Stimulated activated naive CD8-positive, alpha-beta T cell treated with anti-CD3 and anti-CD28 coated beads, Interleukin-15, amount 100 ng/mL, for 72 hours (primary cell): Measurements from ENCODE around the gene MACROD2.

Experiments used
- ATAC-seq: fragments of 150-1000 bp; cut with Tn5 transposase; 2 replicates; pipeline ENCODE4 v1.10.0; 2021; ENCODE audit warnings: mild to moderate bottlenecking, moderate library complexity
- DNase-seq, 2 donors: peaks; one replicate each; pipeline ENCODE4 v3.0.0; 2021 to 2022
- H3K27ac Mint-ChIP-seq, 2 donors: one replicate each; pipeline ENCODE4 v1.8.0; 2022; ENCODE audit warnings: mild to moderate bottlenecking in 2 of 2, mixed read lengths in 2 of 2, moderate library complexity in 2 of 2
- H3K27me3 Mint-ChIP-seq: one replicate; pipeline ENCODE4 v1.8.0; 2022; ENCODE audit warnings: mixed read lengths
- H3K4me1 Mint-ChIP-seq: one replicate; pipeline ENCODE4 v1.8.0; 2022; ENCODE audit warnings: mild to moderate bottlenecking, mixed read lengths
- H3K4me3 Mint-ChIP-seq, 2 donors: one replicate each; pipeline ENCODE4 v1.8.0; 2022; ENCODE audit warnings: mild to moderate bottlenecking in 2 of 2, mixed read lengths in 2 of 2, moderate library complexity in 1 of 2
- H3K9me3 Mint-ChIP-seq, 2 donors: one replicate each; pipeline ENCODE4 v1.8.0; 2022; ENCODE audit warnings: mixed read lengths in 2 of 2

Gene MACROD2

DNA sequence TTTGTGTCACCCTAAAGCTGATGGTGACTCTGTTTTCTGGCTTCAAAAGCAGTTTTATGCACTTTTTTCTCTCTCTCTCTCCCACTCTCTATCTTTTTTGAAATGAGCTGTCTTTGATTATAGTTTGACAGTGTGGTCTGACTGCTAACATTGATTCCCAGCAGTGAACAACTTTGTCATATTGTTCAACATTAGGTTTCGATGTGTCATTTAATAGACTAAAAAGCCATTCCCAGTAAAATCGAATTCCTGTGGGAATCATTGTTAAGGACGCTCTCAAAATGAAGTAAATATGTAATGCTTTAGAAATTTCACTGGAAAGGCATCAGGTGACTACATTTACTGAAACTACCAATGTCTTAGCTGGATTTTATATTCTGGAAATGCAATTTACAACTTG lies 412.0 kb downstream of the MACROD2 start:
- H3K4me1 Mint-ChIP-seq = no peaks in the 10 kb centered on the region
- H3K27ac Mint-ChIP-seq = no peak overlapping the region
- no peak for ATAC-seq
- no peaks in the 10 kb centered on the region for H3K27me3 Mint-ChIP-seq
- peaks cover 5 to 6% of the 10 kb centered on the region in 2 donors for H3K9me3 Mint-ChIP-seq
- no peak for DNase-seq
- H3K4me3 Mint-ChIP-seq = no peak overlapping the region

DNA sequence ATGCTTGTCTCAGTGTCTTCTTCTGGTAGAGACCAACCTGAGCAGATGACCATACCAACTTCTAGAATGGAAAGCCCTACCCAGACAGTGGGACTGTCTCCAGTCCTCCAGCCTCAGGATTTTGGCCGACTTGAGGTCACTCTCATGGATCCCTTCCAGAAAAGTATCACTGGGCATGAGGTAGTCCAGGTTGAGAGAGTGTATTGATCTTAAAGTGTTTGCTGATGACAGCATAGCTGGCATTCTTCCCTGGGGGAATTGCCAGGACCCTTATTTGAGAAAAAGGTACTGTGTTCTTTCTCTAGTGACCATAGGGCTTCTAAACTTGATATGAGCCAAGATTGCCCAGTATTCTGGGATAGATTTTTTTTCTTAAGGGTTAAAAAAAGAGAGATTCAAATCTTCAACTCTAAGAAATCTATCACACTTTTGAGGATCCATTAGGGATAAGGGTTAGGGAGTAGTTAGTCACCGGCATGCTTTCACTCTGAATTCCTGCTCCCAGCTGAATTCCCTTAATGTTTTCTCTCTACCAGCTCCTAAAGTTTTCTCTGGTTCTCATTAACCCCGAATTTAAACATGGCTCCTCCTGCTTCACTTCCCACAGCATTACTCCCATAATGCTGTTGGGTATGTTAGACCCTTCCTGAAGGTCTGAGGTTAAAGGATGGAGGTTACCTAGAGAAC lies 415.7 kb downstream of the MACROD2 start:
- DNase-seq = no peak
- no peaks in the 10 kb centered on the region for H3K4me1 Mint-ChIP-seq
- no peak overlapping the region for H3K27ac Mint-ChIP-seq
- no peak for ATAC-seq
- no peaks in the 10 kb centered on the region for H3K27me3 Mint-ChIP-seq
- H3K4me3 Mint-ChIP-seq = no peak overlapping the region
- H3K9me3 Mint-ChIP-seq = peaks cover 6 to 10% of the 10 kb centered on the region in 2 donors

- H3K27me3 Mint-ChIP-seq = no peaks in the 10 kb centered on the region
- H3K4me1 Mint-ChIP-seq = no peaks in the 10 kb centered on the region
- H3K9me3 Mint-ChIP-seq = peaks cover 4 to 8% of the 10 kb centered on the region in 2 donors
- DNase-seq (no peak), ATAC-seq (no peak)
- H3K4me3 Mint-ChIP-seq = no peak overlapping the region
- no peak overlapping the region for H3K27ac Mint-ChIP-seq
These were observed 416.9 kb downstream of the MACROD2 start for GRCh38 chr20:14412065-14412681.

- DNase-seq (no peak), ATAC-seq (no peak)
- no peak overlapping the region for H3K27ac Mint-ChIP-seq
- peaks cover 0 to 4% of the 10 kb centered on the region in 2 donors for H3K9me3 Mint-ChIP-seq
- H3K4me3 Mint-ChIP-seq = no peak overlapping the region
- no peaks in the 10 kb centered on the region for H3K4me1 Mint-ChIP-seq
- H3K27me3 Mint-ChIP-seq = no peaks in the 10 kb centered on the region
These were observed 418.5 kb downstream of the MACROD2 start for GRCh38 chr20:14413835-14414234.

DNA sequence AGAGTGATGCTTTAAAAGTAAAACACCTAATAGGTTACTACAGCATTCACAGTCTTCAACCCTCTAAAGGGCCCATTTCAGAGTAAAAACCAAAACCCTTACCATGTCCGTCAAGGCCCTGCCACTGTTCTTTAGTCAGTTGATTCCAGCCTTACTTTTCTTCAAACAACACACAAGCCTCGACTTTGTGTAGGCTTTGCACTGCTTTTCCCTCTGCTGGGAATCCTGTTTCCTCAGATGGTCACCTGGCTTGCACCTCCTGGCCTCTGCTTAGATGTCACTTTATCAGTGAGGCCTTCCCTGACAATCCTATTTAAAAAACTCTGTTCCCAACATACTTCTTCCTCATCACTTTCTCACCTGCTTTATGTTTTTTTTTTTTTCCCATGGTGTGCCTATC lies 419.2 kb downstream of the MACROD2 start:
- no peak overlapping the region for H3K27ac Mint-ChIP-seq
- H3K9me3 Mint-ChIP-seq = peaks cover 0 to 4% of the 10 kb centered on the region in 2 donors
- H3K4me1 Mint-ChIP-seq = no peaks in the 10 kb centered on the region
- ATAC-seq = no peak
- no peaks in the 10 kb centered on the region for H3K27me3 Mint-ChIP-seq
- no peak for DNase-seq
- H3K4me3 Mint-ChIP-seq = no peak overlapping the region

- ATAC-seq (no peak), DNase-seq (no peak)
- no peak overlapping the region for H3K27ac Mint-ChIP-seq
- no peaks in the 10 kb centered on the region for H3K4me1 Mint-ChIP-seq
- peaks cover 0 to 4% of the 10 kb centered on the region in 2 donors for H3K9me3 Mint-ChIP-seq
- no peaks in the 10 kb centered on the region for H3K27me3 Mint-ChIP-seq
- no peak overlapping the region for H3K4me3 Mint-ChIP-seq
These were observed 420.2 kb downstream of the MACROD2 start for GRCh38 chr20:14415467-14415866.

- H3K4me3 Mint-ChIP-seq = no peak overlapping the region
- no peaks in the 10 kb centered on the region for H3K27me3 Mint-ChIP-seq
- H3K27ac Mint-ChIP-seq = no peak overlapping the region
- DNase-seq = no peak
- H3K4me1 Mint-ChIP-seq = no peaks in the 10 kb centered on the region
- no peak for ATAC-seq
- peaks cover 0 to 4% of the 10 kb centered on the region in 2 donors for H3K9me3 Mint-ChIP-seq
These were observed 423.1 kb downstream of the MACROD2 start for GRCh38 chr20:14418376-14418775.

DNA sequence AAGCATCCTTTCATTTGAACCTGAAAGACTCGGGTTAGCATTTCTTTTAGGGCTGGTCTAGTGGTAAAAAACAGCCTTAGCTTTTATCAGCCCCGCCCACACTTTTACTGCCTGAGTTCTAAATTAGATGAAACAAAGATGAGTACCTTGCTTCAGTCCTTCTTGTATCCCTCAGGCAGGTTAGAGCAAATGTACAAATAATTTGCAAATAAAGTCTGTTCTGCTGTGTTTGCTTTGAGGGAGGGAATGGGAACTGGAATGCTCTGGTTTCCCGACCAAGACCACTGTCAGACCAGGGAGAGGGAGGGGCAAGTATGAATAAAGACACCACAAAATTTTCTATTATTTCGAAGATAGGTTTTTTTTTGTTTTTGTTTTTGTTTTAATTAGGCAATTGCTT lies 427.6 kb downstream of the MACROD2 start:
- Mint-ChIP-seq H3K27ac (no peak overlapping the region), H3K9me3 (no peaks in the 10 kb centered on the region), H3K4me1 (no peaks in the 10 kb centered on the region), H3K27me3 (no peaks in the 10 kb centered on the region), H3K4me3 (no peak overlapping the region)
- DNase-seq (no peak), ATAC-seq (no peak)

- DNase-seq = no peak
- H3K9me3 Mint-ChIP-seq = peaks cover 0 to 16% of the 10 kb centered on the region in 2 donors
- H3K4me1 Mint-ChIP-seq = no peaks in the 10 kb centered on the region
- H3K4me3 Mint-ChIP-seq = no peak overlapping the region
- no peak for ATAC-seq
- H3K27ac Mint-ChIP-seq = no peak overlapping the region
- no peaks in the 10 kb centered on the region for H3K27me3 Mint-ChIP-seq
These were observed 436.3 kb downstream of the MACROD2 start for GRCh38 chr20:14431568-14431967.

DNA sequence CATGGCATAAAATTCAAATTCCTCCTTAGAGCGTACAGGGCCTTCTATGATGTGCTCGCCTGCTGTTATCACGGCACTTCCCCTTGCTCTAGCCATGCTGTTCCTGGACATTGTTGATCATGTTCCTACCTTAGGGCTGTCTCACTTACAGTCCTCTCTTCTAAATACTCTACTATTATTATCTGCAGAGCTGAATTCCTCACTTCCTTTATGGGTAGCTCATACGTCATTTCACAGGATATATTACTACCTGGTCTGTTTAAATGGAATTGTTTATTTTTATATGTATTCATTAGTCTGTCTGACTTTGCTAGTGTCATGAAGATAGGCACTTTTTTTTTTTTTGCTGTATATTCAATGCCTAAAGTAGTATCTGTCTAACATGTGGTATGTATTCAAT lies 436.8 kb downstream of the MACROD2 start:
- Mint-ChIP-seq H3K9me3 (peaks cover 0 to 16% of the 10 kb centered on the region in 2 donors), H3K27me3 (no peaks in the 10 kb centered on the region)
- no peak for DNase-seq

DNA sequence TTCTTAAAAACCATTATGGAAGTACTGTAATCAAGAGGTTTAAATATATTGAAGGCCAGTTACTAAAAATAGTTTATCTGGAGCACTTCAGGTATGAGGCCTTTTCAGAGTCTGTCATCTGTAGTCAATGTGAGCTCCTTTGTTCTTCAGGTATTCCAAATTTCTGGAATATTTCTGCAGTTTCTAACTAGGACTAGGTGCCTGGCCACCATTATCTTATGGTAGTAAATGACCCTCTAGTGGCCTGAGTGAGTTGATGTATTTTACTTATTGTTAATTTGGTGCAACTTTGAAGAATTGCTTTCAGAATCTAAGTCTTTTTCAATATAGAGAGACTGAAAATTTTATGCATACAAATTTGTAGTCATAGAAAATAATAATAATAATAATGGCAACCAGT lies 437.3 kb downstream of the MACROD2 start:
- no peak overlapping the region for H3K4me3 Mint-ChIP-seq
- H3K27me3 Mint-ChIP-seq = no peaks in the 10 kb centered on the region
- H3K9me3 Mint-ChIP-seq = peaks cover 0 to 16% of the 10 kb centered on the region in 2 donors
- no peak for DNase-seq
- no peak for ATAC-seq
- no peaks in the 10 kb centered on the region for H3K4me1 Mint-ChIP-seq
- H3K27ac Mint-ChIP-seq = no peak overlapping the region

More for the DNA sequence above, 436.8 kb downstream of the MACROD2 start:
- ATAC-seq = no peak
- H3K4me1 Mint-ChIP-seq = no peaks in the 10 kb centered on the region
- H3K4me3 Mint-ChIP-seq = no peak overlapping the region
- H3K27ac Mint-ChIP-seq = no peak overlapping the region

DNA sequence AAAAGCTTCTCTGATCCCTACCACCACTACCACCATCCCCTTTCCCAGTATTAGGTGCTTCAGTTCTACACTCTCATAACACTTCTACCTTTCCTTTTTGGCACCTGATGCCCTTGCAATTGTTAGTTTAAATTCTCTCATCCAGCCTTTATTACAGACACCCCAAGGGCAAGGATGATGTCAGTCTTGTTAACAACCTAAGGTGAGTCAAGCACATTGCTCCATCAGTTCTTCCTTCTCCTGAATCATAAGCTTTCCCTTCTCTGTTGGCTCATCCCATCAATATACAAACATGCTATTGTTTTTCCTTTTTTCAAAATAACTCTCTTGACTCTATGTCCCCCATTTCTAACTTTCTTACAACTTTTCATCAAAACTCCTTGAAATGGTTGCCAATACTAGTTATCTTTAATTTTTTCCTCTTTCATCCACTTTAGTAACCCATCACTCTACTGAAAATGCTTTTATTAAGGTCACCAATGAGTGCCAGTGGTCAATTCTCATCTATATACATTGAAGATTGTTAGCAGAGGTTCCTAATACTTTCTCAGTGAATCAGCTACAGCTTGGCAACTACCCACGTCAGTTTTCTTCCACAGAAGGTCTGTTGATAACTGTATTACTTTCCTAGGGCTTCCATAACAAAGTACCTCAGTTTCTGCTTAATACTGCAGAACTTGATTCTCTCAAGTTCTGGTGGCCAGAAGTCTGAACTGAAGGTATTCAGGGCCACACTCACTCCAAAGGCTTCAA lies 439.2 kb downstream of the MACROD2 start:
- DNase-seq = no peak
- Mint-ChIP-seq H3K27ac (no peak overlapping the region), H3K27me3 (no peaks in the 10 kb centered on the region), H3K9me3 (peaks cover 9 to 21% of the 10 kb centered on the region in 2 donors), H3K4me3 (no peak overlapping the region), H3K4me1 (no peaks in the 10 kb centered on the region)
- no peak for ATAC-seq

DNA sequence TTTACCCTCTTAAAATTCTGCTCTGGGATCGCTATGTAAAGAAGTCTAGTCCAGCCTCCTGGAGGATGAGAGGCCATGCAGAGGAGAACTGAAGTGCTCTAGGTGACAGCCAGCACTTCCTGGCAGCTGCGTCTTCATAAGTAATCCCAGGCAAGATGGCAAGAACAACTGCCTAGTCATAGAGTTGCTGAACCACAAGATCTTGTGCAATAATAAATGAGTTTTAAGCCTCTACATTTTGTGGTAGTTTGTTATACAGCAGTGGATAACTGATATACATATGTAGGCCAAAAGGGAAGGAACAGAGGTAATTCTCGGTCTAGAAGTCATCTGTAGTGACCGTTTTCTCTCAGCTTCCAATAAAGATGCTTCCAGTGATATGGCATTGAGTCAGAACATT lies 445.9 kb downstream of the MACROD2 start:
- H3K27ac Mint-ChIP-seq = no peak overlapping the region
- ATAC-seq = no peak
- no peaks in the 10 kb centered on the region for H3K4me1 Mint-ChIP-seq
- no peak for DNase-seq
- no peak overlapping the region for H3K4me3 Mint-ChIP-seq
- H3K27me3 Mint-ChIP-seq = no peaks in the 10 kb centered on the region
- H3K9me3 Mint-ChIP-seq = peaks cover 5 to 15% of the 10 kb centered on the region in 2 donors

GRCh38 chr20:14444106-14444505 lies 448.8 kb downstream of the MACROD2 start:
- Mint-ChIP-seq H3K4me1 (no peaks in the 10 kb centered on the region), H3K9me3 (peaks cover 7 to 10% of the 10 kb centered on the region in 2 donors), H3K27me3 (no peaks in the 10 kb centered on the region), H3K27ac (no peak overlapping the region), H3K4me3 (no peak overlapping the region)
- ATAC-seq (no peak), DNase-seq (no peak)

DNA sequence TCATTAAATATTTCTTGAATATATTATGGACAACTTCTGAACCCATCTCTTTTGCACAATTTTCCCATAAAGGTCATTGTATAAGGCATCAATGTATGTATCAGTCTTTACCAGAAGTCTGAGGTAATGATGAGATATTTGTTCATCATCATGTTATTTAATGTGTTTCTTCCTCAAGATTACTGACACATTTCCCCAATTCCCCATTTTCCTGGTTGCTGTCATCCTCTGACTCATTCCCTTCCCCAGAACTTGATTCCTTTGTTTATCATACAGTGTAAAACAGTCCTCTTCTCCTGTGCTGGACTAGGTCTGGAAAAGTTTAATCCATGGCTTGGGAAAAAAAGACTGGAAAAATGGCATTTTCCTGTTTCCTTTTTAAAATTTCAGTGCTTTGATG lies 450.0 kb downstream of the MACROD2 start:
- DNase-seq (no peak), ATAC-seq (no peak)

DNA sequence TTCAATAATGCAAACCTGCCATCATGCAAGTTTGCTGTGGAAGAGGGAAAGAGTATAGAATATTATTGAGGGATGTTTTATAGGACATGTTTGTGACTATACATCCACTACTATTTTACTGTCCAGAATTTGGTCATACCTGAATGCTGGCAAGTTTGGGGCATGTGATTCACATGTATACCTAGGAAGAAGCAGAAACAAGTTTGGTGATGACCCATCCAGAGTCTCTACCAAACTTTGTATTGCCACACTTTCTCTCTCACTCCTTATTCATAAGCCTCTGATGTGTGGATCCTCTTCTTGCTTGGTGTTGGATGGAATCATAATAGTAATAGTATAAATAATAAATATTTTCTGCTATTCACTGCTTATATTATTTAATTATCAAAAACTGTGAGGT lies 450.6 kb downstream of the MACROD2 start:
- no peak for DNase-seq
- H3K27me3 Mint-ChIP-seq = no peaks in the 10 kb centered on the region
- H3K4me3 Mint-ChIP-seq = no peak overlapping the region
- no peak overlapping the region for H3K27ac Mint-ChIP-seq
- H3K9me3 Mint-ChIP-seq = peaks cover 13 to 16% of the 10 kb centered on the region in 2 donors
- no peak for ATAC-seq
- H3K4me1 Mint-ChIP-seq = no peaks in the 10 kb centered on the region

More for the DNA sequence above, 450.0 kb downstream of the MACROD2 start:
- Mint-ChIP-seq H3K27me3 (no peaks in the 10 kb centered on the region), H3K27ac (no peak overlapping the region), H3K4me1 (no peaks in the 10 kb centered on the region), H3K4me3 (no peak overlapping the region), H3K9me3 (peaks cover 13 to 14% of the 10 kb centered on the region in 2 donors)
